ENCODE data around the gene ATG4B. TPM values are rescaled to one million over a fixed set of nuclear protein-coding genes. Genes with fewer than 3 reads are reported as not detected.

Gene ATG4B
- total RNA-seq, 1 donor from 2014 or later = 44.8 TPM

- no peak for DNase-seq (ENCODE audit: low spot score)
Observed at GRCh38 chr2:241612156-241613016, 25.1 kb upstream of the ATG4B start.

- no peak for DNase-seq (ENCODE audit: low spot score)
Observed at GRCh38 chr2:241613017-241613780, 24.3 kb upstream of the ATG4B start.

- DNase-seq (ENCODE audit: low spot score) = no peak
Observed at GRCh38 chr2:241615041-241615440, 22.5 kb upstream of the ATG4B start.

- no peak for DNase-seq (ENCODE audit: low spot score)
Observed at GRCh38 chr2:241615522-241616052, 21.9 kb upstream of the ATG4B start.

GRCh38 chr2:241616168-241617125 lies 21.0 kb upstream of the ATG4B start:
- DNase-seq (ENCODE audit: low spot score) = no peak

- DNase-seq (ENCODE audit: low spot score) = peak; percentile 22
Observed at GRCh38 chr2:241617431-241618154, 19.9 kb upstream of the ATG4B start.

GRCh38 chr2:241618296-241618805 lies 19.1 kb upstream of the ATG4B start:
- DNase-seq (ENCODE audit: low spot score) = no peak

- no peak for DNase-seq (ENCODE audit: low spot score)
Observed at GRCh38 chr2:241618829-241619228, 18.7 kb upstream of the ATG4B start.

GRCh38 chr2:241619597-241620418 lies 17.7 kb upstream of the ATG4B start:
- DNase-seq (ENCODE audit: low spot score) = no peak

GRCh38 chr2:241620419-241620769 lies 17.1 kb upstream of the ATG4B start:
- no peak for DNase-seq (ENCODE audit: low spot score)

- DNase-seq (ENCODE audit: low spot score) = no peak
Observed at GRCh38 chr2:241627675-241628074, 9.8 kb upstream of the ATG4B start.

GRCh38 chr2:241629762-241630435 lies 7.6 kb upstream of the ATG4B start:
- no peak for DNase-seq (ENCODE audit: low spot score)

GRCh38 chr2:241632478-241633325 lies 4.8 kb upstream of the ATG4B start:
- no peak for DNase-seq (ENCODE audit: low spot score)

- DNase-seq (ENCODE audit: low spot score) = no peak
Observed at GRCh38 chr2:241633561-241633960, 3.9 kb upstream of the ATG4B start.

GRCh38 chr2:241635756-241636155 lies 1.7 kb upstream of the ATG4B start:
- no peak for DNase-seq (ENCODE audit: low spot score)

- peak; percentile 33 for DNase-seq (ENCODE audit: low spot score)
Observed at GRCh38 chr2:241636182-241637017, 1.1 kb upstream of the ATG4B start.

Measured in umbilical cord (tissue), 2 donors.